Non-pigmented ciliary epithelial cell (primary cell): ENCODE data around the gene C22orf39.

ENCODE experiments used
- DNase-seq: peaks from one replicate; pipeline ENCODE4 v3.0.0-alpha.2; 2010; ENCODE audit warnings: low read depth

Gene C22orf39

DNA sequence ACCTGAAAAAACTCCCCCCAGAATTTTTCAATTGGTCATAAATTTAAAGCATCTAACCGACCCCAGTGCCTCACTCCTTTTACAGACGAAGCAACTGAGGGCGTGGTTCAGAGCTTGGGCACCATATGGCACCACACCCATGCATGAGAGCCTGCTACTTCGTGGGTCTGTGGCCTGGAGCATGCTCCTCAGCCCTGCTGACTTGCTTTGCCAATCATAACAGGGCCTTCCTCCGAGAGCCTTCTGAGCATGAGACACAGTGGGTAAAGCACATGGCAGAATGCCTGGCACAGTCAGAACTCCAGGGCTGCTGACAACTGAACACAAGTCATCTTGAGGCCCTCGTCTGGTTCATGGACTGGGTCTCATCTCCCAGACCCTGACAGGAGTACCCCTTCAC, 49.3 kb downstream of the C22orf39 start:
- DNase-seq: no peak

DNA sequence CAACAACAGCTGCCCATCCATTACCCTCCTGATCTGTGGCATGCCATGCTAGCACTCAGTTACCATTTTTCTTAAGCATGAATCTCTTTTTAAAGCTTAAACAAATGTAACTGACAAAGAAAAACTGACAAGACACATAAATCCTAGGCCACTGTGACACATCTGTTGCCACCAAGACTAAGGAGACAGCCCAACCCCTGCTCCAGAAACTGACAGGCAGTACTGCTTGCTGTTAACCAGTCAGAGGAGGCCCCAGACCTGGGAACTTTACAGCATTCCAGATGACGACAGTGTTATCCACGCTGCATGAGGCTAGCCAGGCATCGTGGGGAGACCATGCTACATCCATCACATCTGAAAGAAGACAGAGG, 49.8 kb downstream of the C22orf39 start:
- DNase-seq: no peak

DNA sequence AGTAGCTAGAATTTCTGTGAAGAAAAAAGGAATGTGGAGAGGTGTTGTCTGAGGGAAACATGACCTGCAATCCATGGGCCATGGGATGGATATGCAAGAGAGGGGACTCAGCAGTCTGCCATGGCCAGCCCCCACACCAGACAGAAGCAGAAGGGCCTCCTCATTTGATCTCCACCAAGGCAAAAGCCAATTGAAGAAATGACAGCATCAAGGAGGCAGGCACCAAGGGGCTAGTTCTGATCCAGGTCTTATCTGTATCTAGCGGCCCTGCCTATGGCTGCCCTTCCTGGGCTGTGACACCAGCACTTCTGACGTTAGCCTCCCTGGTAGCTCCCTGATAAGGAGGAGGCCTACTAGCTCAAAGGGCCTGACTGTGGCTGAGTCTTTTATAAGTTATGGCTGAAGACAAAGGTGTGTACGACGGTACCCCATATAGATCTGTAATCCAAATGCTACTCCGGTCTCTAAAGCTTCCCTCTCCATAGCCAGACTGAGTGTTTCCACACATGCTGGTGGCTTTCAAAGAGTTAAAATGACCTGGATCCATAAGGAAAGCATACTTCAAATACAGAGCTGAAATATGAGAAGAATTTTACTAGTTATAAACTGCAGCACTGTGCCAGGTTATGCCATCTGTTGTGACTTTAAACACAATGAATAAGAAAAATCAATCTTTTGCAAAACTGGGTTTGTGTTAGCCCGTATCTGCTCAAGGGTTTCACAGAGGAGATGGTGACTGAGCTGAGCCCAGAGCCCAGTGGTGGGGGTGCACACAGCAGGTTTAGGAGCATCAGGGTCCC, 50.4 kb downstream of the C22orf39 start:
- DNase-seq: no peak

DNA sequence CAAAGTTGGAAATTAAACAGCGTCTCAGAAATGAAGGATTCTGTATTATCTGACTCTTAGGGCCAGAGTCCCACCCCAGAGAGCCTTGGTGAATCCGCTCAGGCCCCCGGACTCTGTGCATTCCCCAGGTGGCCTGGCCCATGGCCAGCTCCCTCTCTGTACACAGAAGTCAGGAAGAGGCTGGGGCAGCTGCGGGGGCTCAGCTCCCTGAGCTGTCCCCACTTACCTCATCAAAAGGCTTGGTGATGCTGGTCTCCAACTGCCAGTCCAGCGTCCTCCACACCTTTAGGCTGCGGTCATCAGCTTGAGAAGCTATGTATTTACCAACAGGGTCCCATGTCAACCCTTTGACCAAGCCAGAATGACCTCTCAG, 51.0 kb downstream of the C22orf39 start:
- no peak for DNase-seq

DNA sequence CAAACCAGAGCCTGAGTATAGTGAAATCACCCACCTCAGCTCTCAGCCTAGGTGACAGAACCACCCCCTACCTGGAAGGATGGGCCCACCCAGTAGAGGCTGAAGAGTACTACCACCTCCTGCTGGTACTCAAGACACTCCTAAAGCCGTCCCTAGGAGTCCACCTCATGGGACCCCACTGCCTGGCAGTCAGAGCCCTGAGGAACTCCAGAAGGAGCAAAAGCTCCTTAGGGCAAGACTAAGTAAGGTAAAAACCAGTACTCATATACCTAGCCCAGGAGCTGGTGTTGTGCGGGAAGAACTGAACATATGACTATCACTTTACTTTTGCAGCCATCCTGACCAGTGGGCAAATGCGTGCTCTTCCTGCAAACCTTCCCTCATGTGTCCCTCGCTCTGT, 52.2 kb downstream of the C22orf39 start:
- DNase-seq: no peak

DNA sequence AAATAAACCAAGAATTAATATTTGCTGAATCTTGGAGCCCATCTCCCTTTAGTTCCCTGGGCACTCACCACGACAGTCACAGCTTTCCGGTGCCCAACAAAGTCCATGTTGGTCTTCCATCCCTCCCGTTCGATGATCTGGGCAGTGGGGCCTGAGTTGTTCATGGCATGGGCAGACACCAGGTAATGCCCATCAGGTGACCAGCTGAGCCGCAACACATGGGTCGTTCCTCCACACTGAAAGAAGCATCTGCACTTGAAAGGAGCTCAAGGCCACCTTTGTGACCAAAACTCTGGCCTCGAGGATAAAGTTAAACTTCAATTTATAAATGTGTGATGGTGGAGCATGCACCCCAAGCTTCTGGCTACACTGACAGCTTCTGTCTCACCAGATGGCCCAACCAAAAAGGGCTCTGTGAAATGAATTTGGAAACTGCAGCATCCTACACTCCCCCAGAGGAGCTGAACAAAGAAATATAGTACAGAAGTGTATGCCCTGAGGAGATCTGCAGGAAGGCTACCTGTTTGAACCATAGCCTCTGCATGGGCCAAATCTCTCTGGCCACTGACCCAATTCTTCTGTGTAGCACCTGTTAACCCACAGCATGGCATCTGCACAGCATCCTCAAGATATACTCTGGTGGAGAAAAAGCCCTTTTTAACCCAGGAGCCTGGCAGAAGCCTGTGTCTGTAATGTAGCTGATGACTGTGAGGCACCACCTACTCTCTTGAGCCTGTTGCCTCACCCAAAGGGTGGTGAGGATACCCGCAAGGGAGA, 53.0 kb downstream of the C22orf39 start:
- no peak for DNase-seq

DNA sequence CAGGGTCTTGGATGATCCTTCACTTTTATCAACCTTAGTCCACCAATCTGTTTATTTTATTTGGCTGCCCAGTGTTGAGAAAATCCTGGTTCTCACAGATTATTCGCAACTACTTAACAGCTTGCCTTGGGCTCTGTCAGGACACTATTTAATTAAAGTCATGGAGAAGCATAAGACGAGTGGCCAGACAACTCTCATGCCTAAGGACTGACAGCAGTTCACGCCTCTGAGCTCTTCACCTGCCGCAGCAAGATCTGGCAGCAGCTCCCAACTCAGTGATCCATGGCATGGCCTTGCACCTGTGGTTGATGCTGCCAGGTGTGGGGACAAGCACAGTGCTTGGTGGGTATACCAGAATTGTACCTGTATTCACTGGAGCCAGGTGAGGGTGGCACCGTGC, 53.8 kb downstream of the C22orf39 start:
- DNase-seq: no peak
